ENCODE results near the gene CCDC102B. TPM values are rescaled to one million over a fixed set of nuclear protein-coding genes. Genes with fewer than 3 reads are reported as not detected.

The CCDC102B gene
- polyA plus RNA-seq, 1 donor from 2014 or later: 8.7 TPM

- Histone ChIP-seq H2AFZ (ENCODE audit: low read depth, low read length) (no peak overlapping the region), H3K27me3 (ENCODE audit: insufficient read depth, low read depth, low read length) (no peaks in the 10 kb centered on the region), H3K4me3 (ENCODE audit: low read length) (no peak overlapping the region), H3F3A (ENCODE audit: insufficient read depth, low read length, poor library complexity, severe bottlenecking) (no peaks in the 10 kb centered on the region), H3K36me3 (ENCODE audit: insufficient read depth, low read length) (no peaks in the 10 kb centered on the region), H3K9ac (ENCODE audit: low read length) (no peak overlapping the region), H3K9me3 (ENCODE audit: low read length) (no peaks in the 10 kb centered on the region), H3K79me2 (replicated peaks; ENCODE audit: insufficient read depth, low read length) (no peaks in the 10 kb centered on the region), H4K20me1 (ENCODE audit: insufficient read depth) (no peaks in the 10 kb centered on the region), H3K27ac (ENCODE audit: low read length) (no peak overlapping the region), H3K9me2 (ENCODE audit: insufficient read depth, low read length) (no peaks in the 10 kb centered on the region), H3K4me2 (ENCODE audit: low read length) (no peak overlapping the region)
- no peak for TF ChIP-seq TAF1 (IDR thresholded peaks at IDR 0.05; ENCODE audit: low read depth)
- TF ChIP-seq REST (IDR thresholded peaks at IDR 0.05; ENCODE audit: borderline replicate concordance): no peak
- TF ChIP-seq RAD21 (conservative IDR thresholded peaks at IDR 0.05): no peak
- TF ChIP-seq SMC3 (conservative IDR thresholded peaks at IDR 0.05; ENCODE audit: poor library complexity): no peak
- no peak for TF ChIP-seq EZH2 (IDR thresholded peaks at IDR 0.05; ENCODE audit: borderline replicate concordance, insufficient read depth, low read length, poor library complexity, severe bottlenecking)
- TF ChIP-seq MXI1 (conservative IDR thresholded peaks at IDR 0.05; ENCODE audit: poor library complexity, severe bottlenecking): no peak
- no peak for TF ChIP-seq CTCF (IDR thresholded peaks at IDR 0.05; ENCODE audit: poor library complexity, severe bottlenecking)
- no peak for TF ChIP-seq EP300 (conservative IDR thresholded peaks at IDR 0.05; ENCODE audit: poor library complexity, severe bottlenecking)
- no peak for TF ChIP-seq POLR2AphosphoS5 (IDR thresholded peaks at IDR 0.05)
Observed at GRCh38 chr18:68791801-68792200, 6.1 kb upstream of the CCDC102B start.

GRCh38 chr18:68793951-68794350, 3.9 kb upstream of the CCDC102B start:
- H2AFZ ChIP-seq (ENCODE audit: low read depth, low read length): no peak overlapping the region
- no peaks in the 10 kb centered on the region for H3K9me3 ChIP-seq (ENCODE audit: low read length)
- H3K4me3 ChIP-seq (ENCODE audit: low read length): no peak overlapping the region
- TF ChIP-seq REST (IDR thresholded peaks at IDR 0.05; ENCODE audit: borderline replicate concordance) (no peak), TAF1 (IDR thresholded peaks at IDR 0.05; ENCODE audit: low read depth) (no peak), MXI1 (conservative IDR thresholded peaks at IDR 0.05; ENCODE audit: poor library complexity, severe bottlenecking) (no peak), RAD21 (conservative IDR thresholded peaks at IDR 0.05) (no peak), EZH2 (IDR thresholded peaks at IDR 0.05; ENCODE audit: borderline replicate concordance, insufficient read depth, low read length, poor library complexity, severe bottlenecking) (no peak), EP300 (conservative IDR thresholded peaks at IDR 0.05; ENCODE audit: poor library complexity, severe bottlenecking) (no peak), CTCF (IDR thresholded peaks at IDR 0.05; ENCODE audit: poor library complexity, severe bottlenecking) (no peak), POLR2AphosphoS5 (IDR thresholded peaks at IDR 0.05) (no peak), SMC3 (conservative IDR thresholded peaks at IDR 0.05; ENCODE audit: poor library complexity) (no peak)
- no peak overlapping the region for H3K9ac ChIP-seq (ENCODE audit: low read length)
- no peaks in the 10 kb centered on the region for H3K36me3 ChIP-seq (ENCODE audit: insufficient read depth, low read length)
- no peaks in the 10 kb centered on the region for H3F3A ChIP-seq (ENCODE audit: insufficient read depth, low read length, poor library complexity, severe bottlenecking)
- no peaks in the 10 kb centered on the region for H4K20me1 ChIP-seq (ENCODE audit: insufficient read depth)
- H3K27me3 ChIP-seq (ENCODE audit: insufficient read depth, low read depth, low read length): no peaks in the 10 kb centered on the region
- H3K79me2 ChIP-seq (replicated peaks; ENCODE audit: insufficient read depth, low read length): no peaks in the 10 kb centered on the region
- no peak overlapping the region for H3K27ac ChIP-seq (ENCODE audit: low read length)
- H3K9me2 ChIP-seq (ENCODE audit: insufficient read depth, low read length): no peaks in the 10 kb centered on the region
- H3K4me2 ChIP-seq (ENCODE audit: low read length): no peak overlapping the region

Data from neural cell (in vitro differentiated cells).